WTC11 (cell line): Measurements from ENCODE around the gene NUDT22. TPM values are rescaled to one million over a fixed set of nuclear protein-coding genes. Genes with fewer than 3 reads are reported as not detected.

Source experiments
- ATAC-seq: fragments of 200-7000 bp; cut with Tn5 transposase; 2 replicates; pipeline ENCODE4 v1.10.0; 2021; ENCODE audit warnings: mild to moderate bottlenecking, moderate library complexity
- CTCF ChIA-PET: fragments of 300-600 bp; sonication (Branson Sonifier 250); formaldehyde crosslinking; loops from one replicate; lab custom pipeline; 2021; ENCODE audit warnings: antibody characterized with exemption; lab: Charles Lee
- POLR2A ChIA-PET: fragments of 350-600 bp; sonication (Branson Sonifier 250); formaldehyde crosslinking; loops from one replicate; lab custom pipeline; 2021; ENCODE audit warnings: antibody characterized with exemption; lab: Charles Lee
- DNase-seq: peaks from one replicate; pipeline ENCODE4 v3.0.0; 2021; ENCODE audit warnings: low spot score
- H3K27ac Mint-ChIP-seq: 2 replicates; pipeline ENCODE4 v1.8.0; 2021; ENCODE audit warnings: mixed read lengths
- H3K27me3 Mint-ChIP-seq: 2 replicates; pipeline ENCODE4 v1.8.0; 2021; ENCODE audit warnings: low read depth, mild to moderate bottlenecking, moderate library complexity, mixed read lengths
- H3K36me3 Mint-ChIP-seq: 2 replicates; pipeline ENCODE4 v1.8.0; 2021; ENCODE audit warnings: mixed read lengths
- H3K4me1 Mint-ChIP-seq: 2 replicates; pipeline ENCODE4 v1.8.0; 2022; ENCODE audit warnings: mixed read lengths
- H3K4me3 Mint-ChIP-seq: 2 replicates; pipeline ENCODE4 v1.8.0; 2021; ENCODE audit warnings: mild to moderate bottlenecking, moderate library complexity, mixed read lengths
- H3K9me3 Mint-ChIP-seq: 2 replicates; pipeline ENCODE4 v1.8.0; 2021; ENCODE audit warnings: mixed read lengths
- ATF1 ChIP-seq: sonication (generic); formaldehyde crosslinking; IDR thresholded peaks from 2 replicates; pipeline ENCODE4 v1.8.1; 2023; ENCODE audit warnings: mild to moderate bottlenecking, moderate library complexity, missing genetic modification reagents
- CBFB ChIP-seq: sonication (generic); formaldehyde crosslinking; IDR thresholded peaks from 2 replicates; pipeline ENCODE4 v1.8.1; 2022; ENCODE audit warnings: mild to moderate bottlenecking, low read depth, missing genetic modification reagents
- EMX1 ChIP-seq: fragments of 250-450 bp; sonication (Bioruptor Pico); IDR thresholded peaks from 2 replicates; pipeline ENCODE4 v1.8.0; 2021; ENCODE audit warnings: mild to moderate bottlenecking
- GABPB1 ChIP-seq: sonication (generic); formaldehyde crosslinking; IDR thresholded peaks from 2 replicates; pipeline ENCODE4 v1.8.1; 2023; ENCODE audit warnings: mild to moderate bottlenecking, missing genetic modification reagents
- GRHL2 ChIP-seq: fragments of 250-450 bp; sonication (Bioruptor Pico); IDR thresholded peaks from 2 replicates; pipeline ENCODE4 v1.8.0; 2022; ENCODE audit warnings: mild to moderate bottlenecking, moderate library complexity; ENCODE audit not compliant: insufficient replicate concordance, severe bottlenecking
- JAZF1 ChIP-seq: fragments of 250-450 bp; sonication (Bioruptor Pico); IDR thresholded peaks from 2 replicates; pipeline ENCODE4 v1.9.0; 2021; ENCODE audit warnings: moderate library complexity, mild to moderate bottlenecking, inconsistent platforms
- MXD4 ChIP-seq: fragments of 250-450 bp; sonication (Bioruptor Pico); IDR thresholded peaks from 2 replicates; pipeline ENCODE4 v1.8.0; 2021; ENCODE audit warnings: mild to moderate bottlenecking, moderate library complexity, borderline replicate concordance
- NFATC4 ChIP-seq: fragments of 250-450 bp; sonication (Bioruptor Pico); IDR thresholded peaks from 2 replicates; pipeline ENCODE4 v1.9.0; 2021; ENCODE audit warnings: mild to moderate bottlenecking
- PRRX2 ChIP-seq: fragments of 250-450 bp; sonication (Bioruptor Pico); IDR thresholded peaks from 2 replicates; pipeline ENCODE4 v1.8.0; 2021; ENCODE audit warnings: mild to moderate bottlenecking
- SP1 ChIP-seq: sonication (generic); formaldehyde crosslinking; conservative IDR thresholded peaks from 2 replicates; pipeline ENCODE4 v1.8.1; 2022; ENCODE audit warnings: missing genetic modification reagents
- ZNF121 ChIP-seq: sonication (generic); formaldehyde crosslinking; IDR thresholded peaks from 2 replicates; pipeline ENCODE4 v1.8.0; 2023; ENCODE audit warnings: missing genetic modification reagents
- ZNF138 ChIP-seq: sonication (generic); formaldehyde crosslinking; conservative IDR thresholded peaks from 2 replicates; pipeline ENCODE4 v1.8.1; 2022; ENCODE audit warnings: mild to moderate bottlenecking, moderate library complexity, missing genetic modification reagents
- ZNF232 ChIP-seq: sonication (generic); formaldehyde crosslinking; IDR thresholded peaks from 2 replicates; pipeline ENCODE4 v1.8.0; 2022; ENCODE audit warnings: mild to moderate bottlenecking, missing genetic modification reagents
- ZNF416 ChIP-seq: fragments of 250-450 bp; sonication (Bioruptor Pico); IDR thresholded peaks from 2 replicates; pipeline ENCODE4 v1.9.0; 2021; ENCODE audit warnings: mild to moderate bottlenecking, inconsistent platforms
- total RNA-seq: library from RNA; stranded (reverse); gene quantifications from 3 replicates; pipeline ENCODE4 v1.2.3, GENCODE V29; 2021
- TF ChIP-seq, protein P1 (sequence below): sonication (generic); formaldehyde crosslinking; IDR thresholded peaks from 2 replicates; pipeline ENCODE4 v1.8.1; 2023; ENCODE audit warnings: mild to moderate bottlenecking, missing genetic modification reagents
- TF ChIP-seq, protein P2 (sequence below): sonication (generic); formaldehyde crosslinking; IDR thresholded peaks from 2 replicates; pipeline ENCODE4 v1.8.1; 2022; ENCODE audit warnings: missing genetic modification reagents, borderline replicate concordance
- TF ChIP-seq, protein P3 (sequence below): sonication (generic); formaldehyde crosslinking; IDR thresholded peaks from 2 replicates; pipeline ENCODE4 v1.8.0; 2023; ENCODE audit warnings: mild to moderate bottlenecking, missing genetic modification reagents
- TF ChIP-seq, protein P4 (sequence below): sonication (generic); formaldehyde crosslinking; conservative IDR thresholded peaks from 2 replicates; pipeline ENCODE4 v1.8.1; 2023; ENCODE audit warnings: mild to moderate bottlenecking, low read depth, missing genetic modification reagents, moderate library complexity

The NUDT22 gene
- total RNA-seq, 1 experiment from 2014 or later = 64.4 TPM

DNA sequence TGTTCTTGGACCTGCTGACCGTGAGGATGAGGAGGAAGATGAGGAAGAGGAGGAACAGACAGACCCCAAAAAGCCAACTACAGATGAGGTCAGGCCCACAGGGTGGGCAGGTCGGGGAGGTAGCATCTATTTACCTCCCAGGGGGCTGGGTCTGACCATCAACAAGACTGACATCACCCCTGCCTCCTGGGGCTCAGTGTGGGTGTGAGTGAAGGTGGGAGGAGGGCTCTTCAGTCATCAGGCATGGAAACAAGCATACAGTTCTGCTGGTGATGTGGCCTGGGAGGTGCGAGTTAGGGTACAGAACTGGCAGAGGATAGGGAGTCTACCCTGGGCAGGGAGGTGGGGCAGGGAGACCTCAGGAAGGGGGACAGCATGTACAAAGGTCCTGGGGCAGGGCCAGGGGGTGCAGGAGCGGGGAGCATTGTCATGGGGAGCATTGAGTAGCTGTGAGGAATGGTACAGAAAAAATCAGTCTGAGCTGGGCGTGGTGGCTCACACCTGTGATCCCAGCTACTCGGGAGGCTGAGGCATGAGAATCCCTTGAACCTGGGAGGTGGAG lies 34.2 kb downstream of the NUDT22 start (continued):
- TF ChIP-seq, protein P1, sequence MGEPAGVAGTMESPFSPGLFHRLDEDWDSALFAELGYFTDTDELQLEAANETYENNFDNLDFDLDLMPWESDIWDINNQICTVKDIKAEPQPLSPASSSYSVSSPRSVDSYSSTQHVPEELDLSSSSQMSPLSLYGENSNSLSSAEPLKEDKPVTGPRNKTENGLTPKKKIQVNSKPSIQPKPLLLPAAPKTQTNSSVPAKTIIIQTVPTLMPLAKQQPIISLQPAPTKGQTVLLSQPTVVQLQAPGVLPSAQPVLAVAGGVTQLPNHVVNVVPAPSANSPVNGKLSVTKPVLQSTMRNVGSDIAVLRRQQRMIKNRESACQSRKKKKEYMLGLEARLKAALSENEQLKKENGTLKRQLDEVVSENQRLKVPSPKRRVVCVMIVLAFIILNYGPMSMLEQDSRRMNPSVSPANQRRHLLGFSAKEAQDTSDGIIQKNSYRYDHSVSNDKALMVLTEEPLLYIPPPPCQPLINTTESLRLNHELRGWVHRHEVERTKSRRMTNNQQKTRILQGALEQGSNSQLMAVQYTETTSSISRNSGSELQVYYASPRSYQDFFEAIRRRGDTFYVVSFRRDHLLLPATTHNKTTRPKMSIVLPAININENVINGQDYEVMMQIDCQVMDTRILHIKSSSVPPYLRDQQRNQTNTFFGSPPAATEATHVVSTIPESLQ (CRISPR knock-in tag) = no peak
- no peak for TF ChIP-seq PRRX2 (CRISPR knock-in tag)

DNA sequence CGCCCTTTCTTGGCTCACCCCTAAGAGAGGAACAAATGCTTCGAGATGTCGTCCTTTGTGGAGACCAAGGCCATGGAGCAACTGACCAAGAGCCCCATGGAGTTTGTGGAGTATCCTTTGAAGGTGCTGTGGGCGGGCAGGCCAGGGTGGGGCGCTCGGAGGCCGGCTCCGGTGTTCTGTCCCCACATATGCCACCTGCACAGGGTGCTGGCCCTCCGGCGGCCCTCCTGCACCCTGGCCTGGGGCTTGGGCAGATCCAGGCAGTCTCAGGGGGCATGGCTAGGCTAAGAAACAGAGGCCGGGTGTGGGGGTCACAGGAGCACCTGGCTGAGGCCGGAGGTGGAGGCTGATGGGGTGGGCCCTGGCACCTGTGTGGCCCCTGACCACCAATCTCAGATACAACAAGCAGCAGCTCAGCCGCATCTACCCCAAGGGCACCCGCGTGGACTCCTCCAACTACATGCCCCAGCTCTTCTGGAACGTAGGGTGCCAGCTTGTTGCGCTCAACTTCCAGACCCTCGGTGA lies 35.5 kb downstream of the NUDT22 start:
- DNase-seq (no peak), ATAC-seq (no peak)
- TF ChIP-seq CBFB (no peak), ZNF138 (CRISPR knock-in tag) (no peak), SP1 (CRISPR knock-in tag) (no peak), GRHL2 (CRISPR knock-in tag) (no peak), ATF1 (CRISPR knock-in tag) (no peak), GABPB1 (no peak), ZNF121 (CRISPR knock-in tag) (no peak), EMX1 (CRISPR knock-in tag) (no peak)
- TF ChIP-seq, protein P2, sequence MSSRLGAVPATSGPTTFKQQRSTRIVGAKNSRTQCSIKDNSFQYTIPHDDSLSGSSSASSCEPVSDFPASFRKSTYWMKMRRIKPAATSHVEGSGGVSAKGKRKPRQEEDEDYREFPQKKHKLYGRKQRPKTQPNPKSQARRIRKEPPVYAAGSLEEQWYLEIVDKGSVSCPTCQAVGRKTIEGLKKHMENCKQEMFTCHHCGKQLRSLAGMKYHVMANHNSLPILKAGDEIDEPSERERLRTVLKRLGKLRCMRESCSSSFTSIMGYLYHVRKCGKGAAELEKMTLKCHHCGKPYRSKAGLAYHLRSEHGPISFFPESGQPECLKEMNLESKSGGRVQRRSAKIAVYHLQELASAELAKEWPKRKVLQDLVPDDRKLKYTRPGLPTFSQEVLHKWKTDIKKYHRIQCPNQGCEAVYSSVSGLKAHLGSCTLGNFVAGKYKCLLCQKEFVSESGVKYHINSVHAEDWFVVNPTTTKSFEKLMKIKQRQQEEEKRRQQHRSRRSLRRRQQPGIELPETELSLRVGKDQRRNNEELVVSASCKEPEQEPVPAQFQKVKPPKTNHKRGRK = no peak
- TF ChIP-seq, protein P3, sequence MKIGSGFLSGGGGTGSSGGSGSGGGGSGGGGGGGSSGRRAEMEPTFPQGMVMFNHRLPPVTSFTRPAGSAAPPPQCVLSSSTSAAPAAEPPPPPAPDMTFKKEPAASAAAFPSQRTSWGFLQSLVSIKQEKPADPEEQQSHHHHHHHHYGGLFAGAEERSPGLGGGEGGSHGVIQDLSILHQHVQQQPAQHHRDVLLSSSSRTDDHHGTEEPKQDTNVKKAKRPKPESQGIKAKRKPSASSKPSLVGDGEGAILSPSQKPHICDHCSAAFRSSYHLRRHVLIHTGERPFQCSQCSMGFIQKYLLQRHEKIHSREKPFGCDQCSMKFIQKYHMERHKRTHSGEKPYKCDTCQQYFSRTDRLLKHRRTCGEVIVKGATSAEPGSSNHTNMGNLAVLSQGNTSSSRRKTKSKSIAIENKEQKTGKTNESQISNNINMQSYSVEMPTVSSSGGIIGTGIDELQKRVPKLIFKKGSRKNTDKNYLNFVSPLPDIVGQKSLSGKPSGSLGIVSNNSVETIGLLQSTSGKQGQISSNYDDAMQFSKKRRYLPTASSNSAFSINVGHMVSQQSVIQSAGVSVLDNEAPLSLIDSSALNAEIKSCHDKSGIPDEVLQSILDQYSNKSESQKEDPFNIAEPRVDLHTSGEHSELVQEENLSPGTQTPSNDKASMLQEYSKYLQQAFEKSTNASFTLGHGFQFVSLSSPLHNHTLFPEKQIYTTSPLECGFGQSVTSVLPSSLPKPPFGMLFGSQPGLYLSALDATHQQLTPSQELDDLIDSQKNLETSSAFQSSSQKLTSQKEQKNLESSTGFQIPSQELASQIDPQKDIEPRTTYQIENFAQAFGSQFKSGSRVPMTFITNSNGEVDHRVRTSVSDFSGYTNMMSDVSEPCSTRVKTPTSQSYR (CRISPR knock-in tag) = no peak
- no peaks in the 10 kb centered on the region for H3K27me3 Mint-ChIP-seq
- no peak overlapping the region for H3K4me3 Mint-ChIP-seq
- no peak overlapping the region for H3K27ac Mint-ChIP-seq
- ChIA-PET CTCF (interaction anchor here (1.5 kb wide), 1 partner anchor 11 kb away, joined by 4 read pairs; no protein-coding TSS in a partner anchor), POLR2A (interaction anchor here (1.0 kb wide), 1 partner anchor 9 kb away, joined by 3 read pairs; no protein-coding TSS in a partner anchor)
- no peaks in the 10 kb centered on the region for H3K9me3 Mint-ChIP-seq
- no peaks in the 10 kb centered on the region; the same call in 1 of the 2 replicates for H3K4me1 Mint-ChIP-seq
- H3K36me3 Mint-ChIP-seq = peaks cover 45% of the 10 kb centered on the region

DNA sequence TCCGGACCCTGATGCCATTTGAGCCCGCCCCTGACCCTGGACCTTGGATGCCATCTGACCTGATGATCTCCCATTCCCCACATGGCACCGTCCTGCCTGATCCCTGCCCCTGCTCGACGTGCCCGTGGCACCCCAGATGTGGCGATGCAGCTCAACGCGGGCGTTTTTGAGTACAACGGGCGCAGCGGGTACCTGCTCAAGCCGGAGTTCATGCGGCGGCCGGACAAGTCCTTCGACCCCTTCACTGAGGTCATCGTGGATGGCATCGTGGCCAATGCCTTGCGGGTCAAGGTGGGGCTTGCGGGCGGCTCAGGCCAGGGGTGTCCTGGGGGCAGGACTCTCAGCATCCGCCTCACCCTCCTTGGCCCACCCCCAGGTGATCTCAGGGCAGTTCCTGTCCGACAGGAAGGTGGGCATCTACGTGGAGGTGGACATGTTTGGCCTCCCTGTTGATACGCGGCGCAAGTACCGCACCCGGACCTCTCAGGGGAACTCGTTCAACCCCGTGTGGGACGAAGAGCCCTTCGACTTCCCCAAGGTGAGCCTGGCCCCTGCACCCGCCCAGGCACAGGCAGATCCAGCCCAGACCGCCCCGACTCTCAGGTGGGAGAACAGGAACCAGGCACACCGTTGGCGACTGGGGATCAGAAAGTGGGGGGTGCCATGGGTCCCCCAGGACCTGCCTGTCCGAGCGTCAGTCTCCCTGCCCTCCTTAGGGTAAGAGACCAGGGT lies 36.4 kb downstream of the NUDT22 start:
- no peak for ATAC-seq
- ChIA-PET CTCF (interaction anchor here (1.2 to 4.5 kb wide), 5 partner anchors 12 to 80 kb away, joined by 3 to 65 read pairs (median 9); partner anchors contain the start of gene PLCB3), POLR2A (interaction anchor here (1.0 to 1.4 kb wide), 2 partner anchors 16 to 21 kb away, joined by 3 to 4 read pairs; no protein-coding TSS in a partner anchor)
- Mint-ChIP-seq H3K4me1 (no peaks in the 10 kb centered on the region; the same call in 1 of the 2 replicates), H3K27ac (no peak overlapping the region), H3K27me3 (no peaks in the 10 kb centered on the region), H3K9me3 (no peaks in the 10 kb centered on the region), H3K36me3 (peaks cover 45% of the 10 kb centered on the region), H3K4me3 (no peak overlapping the region)
- DNase-seq = no peak
- no peak for TF ChIP-seq MXD4 (CRISPR knock-in tag)
- TF ChIP-seq CBFB = no peak
- TF ChIP-seq NFATC4 (CRISPR knock-in tag) = no peak
- TF ChIP-seq ZNF416 = no peak
- TF ChIP-seq, protein P4, sequence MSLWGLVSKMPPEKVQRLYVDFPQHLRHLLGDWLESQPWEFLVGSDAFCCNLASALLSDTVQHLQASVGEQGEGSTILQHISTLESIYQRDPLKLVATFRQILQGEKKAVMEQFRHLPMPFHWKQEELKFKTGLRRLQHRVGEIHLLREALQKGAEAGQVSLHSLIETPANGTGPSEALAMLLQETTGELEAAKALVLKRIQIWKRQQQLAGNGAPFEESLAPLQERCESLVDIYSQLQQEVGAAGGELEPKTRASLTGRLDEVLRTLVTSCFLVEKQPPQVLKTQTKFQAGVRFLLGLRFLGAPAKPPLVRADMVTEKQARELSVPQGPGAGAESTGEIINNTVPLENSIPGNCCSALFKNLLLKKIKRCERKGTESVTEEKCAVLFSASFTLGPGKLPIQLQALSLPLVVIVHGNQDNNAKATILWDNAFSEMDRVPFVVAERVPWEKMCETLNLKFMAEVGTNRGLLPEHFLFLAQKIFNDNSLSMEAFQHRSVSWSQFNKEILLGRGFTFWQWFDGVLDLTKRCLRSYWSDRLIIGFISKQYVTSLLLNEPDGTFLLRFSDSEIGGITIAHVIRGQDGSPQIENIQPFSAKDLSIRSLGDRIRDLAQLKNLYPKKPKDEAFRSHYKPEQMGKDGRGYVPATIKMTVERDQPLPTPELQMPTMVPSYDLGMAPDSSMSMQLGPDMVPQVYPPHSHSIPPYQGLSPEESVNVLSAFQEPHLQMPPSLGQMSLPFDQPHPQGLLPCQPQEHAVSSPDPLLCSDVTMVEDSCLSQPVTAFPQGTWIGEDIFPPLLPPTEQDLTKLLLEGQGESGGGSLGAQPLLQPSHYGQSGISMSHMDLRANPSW (CRISPR knock-in tag) = no peak
- TF ChIP-seq ZNF232 (CRISPR knock-in tag) = no peak
- TF ChIP-seq JAZF1 (CRISPR knock-in tag) = no peak
